BJ (cell line): ENCODE results near the gene BHLHE23. TPM values are rescaled to one million over a fixed set of nuclear protein-coding genes. Genes with fewer than 3 reads are reported as not detected.

ENCODE experiments used
- CTCF ChIA-PET: fragments of 350-600 bp; formaldehyde crosslinking; extraction: SDS; loops from one replicate; lab custom pipeline; 2021; ENCODE audit warnings: antibody characterized with exemption, inconsistent platforms; lab: Yijun Ruan, JAX
- POLR2A ChIA-PET: fragments of 300-600 bp; sonication (Branson Sonifier 250); formaldehyde crosslinking; extraction: SDS; loops from one replicate; lab custom pipeline; 2021; ENCODE audit warnings: antibody characterized with exemption; lab: Charles Lee
- DNase-seq: peaks from one replicate; pipeline ENCODE4 v3.0.0-alpha.2; 2011; ENCODE audit warnings: low read depth
- H3K27me3 ChIP-seq: 2 replicates; pipeline ENCODE4 v1.6.0; 2011; ENCODE audit warnings: low read length; ENCODE audit not compliant: control insufficient read depth, insufficient read depth
- H3K36me3 ChIP-seq: 2 replicates; pipeline ENCODE4 v1.5.1; 2011; ENCODE audit warnings: low read length; ENCODE audit not compliant: control insufficient read depth, insufficient read depth
- H3K4me3 ChIP-seq: 2 replicates; pipeline ENCODE4 v1.5.1; 2011; ENCODE audit warnings: low read depth, mild to moderate bottlenecking, control low read depth, low read length
- polyA plus RNA-seq: library from polyadenylated mRNA; depleted of rRNA; stranded (reverse); fragments of >200 nt; gene quantifications from 2 replicates; pipeline ENCODE4 v1.2.3, GENCODE V29; 2011
- TF ChIP-seq, protein P1 (sequence below): IDR thresholded peaks from 2 replicates; pipeline ENCODE4 v1.5.1; 2011; ENCODE audit warnings: low read depth, mild to moderate bottlenecking, control low read depth, inconsistent platforms, low read length, moderate library complexity; ENCODE audit not compliant: insufficient read depth

Gene BHLHE23
- polyA plus RNA-seq, 1 experiment: not detected

DNA sequence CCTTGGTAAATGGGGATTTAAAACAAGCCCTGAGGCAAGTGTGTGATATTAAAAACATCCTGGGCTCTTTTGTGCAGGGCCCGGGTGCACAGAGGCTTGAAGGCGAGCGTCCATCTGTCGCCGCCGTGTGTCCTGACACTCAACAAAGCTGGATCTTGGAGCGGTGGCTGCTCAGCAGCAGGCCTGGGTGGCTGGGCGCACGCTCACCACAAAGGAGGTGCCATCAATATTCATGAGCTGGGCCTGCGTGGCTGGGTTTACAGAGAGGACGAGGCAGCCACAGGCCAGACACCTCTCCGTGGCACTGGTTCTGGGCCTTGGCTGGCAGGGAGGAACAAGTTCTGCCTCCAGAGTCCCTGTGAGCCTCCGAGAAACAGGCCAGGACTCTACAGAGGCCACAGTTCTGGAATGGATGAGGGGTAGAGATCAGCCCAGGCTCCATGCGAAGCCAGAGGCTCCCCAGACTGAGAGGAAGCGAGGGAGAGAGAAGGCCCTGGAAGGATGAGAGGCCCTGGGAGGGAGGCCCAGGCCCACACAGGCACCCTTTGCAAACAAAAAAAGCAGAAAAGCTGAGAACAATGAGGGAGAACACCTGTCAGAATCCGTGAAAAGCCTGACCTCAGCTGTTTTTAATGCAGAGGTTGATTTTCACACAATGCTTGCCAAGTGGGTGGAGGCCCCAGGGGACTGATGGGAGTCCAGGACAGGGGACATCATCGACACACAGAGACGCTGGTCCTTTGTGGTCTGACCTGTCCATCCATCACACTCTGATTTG, 21.9 kb downstream of the BHLHE23 start:
- peaks cover 27% of the 10 kb centered on the region for H3K27me3 ChIP-seq
- H3K4me3 ChIP-seq: no peak overlapping the region
- DNase-seq: no peak
- CTCF ChIA-PET: interaction anchor here (1.2 kb wide), 1 partner anchor 12 kb away, joined by 3 read pairs; no protein-coding TSS in a partner anchor
- POLR2A ChIA-PET: no interaction called here
- TF ChIP-seq, protein P1, sequence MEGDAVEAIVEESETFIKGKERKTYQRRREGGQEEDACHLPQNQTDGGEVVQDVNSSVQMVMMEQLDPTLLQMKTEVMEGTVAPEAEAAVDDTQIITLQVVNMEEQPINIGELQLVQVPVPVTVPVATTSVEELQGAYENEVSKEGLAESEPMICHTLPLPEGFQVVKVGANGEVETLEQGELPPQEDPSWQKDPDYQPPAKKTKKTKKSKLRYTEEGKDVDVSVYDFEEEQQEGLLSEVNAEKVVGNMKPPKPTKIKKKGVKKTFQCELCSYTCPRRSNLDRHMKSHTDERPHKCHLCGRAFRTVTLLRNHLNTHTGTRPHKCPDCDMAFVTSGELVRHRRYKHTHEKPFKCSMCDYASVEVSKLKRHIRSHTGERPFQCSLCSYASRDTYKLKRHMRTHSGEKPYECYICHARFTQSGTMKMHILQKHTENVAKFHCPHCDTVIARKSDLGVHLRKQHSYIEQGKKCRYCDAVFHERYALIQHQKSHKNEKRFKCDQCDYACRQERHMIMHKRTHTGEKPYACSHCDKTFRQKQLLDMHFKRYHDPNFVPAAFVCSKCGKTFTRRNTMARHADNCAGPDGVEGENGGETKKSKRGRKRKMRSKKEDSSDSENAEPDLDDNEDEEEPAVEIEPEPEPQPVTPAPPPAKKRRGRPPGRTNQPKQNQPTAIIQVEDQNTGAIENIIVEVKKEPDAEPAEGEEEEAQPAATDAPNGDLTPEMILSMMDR: no peak
- H3K36me3 ChIP-seq: no peaks in the 10 kb centered on the region

DNA sequence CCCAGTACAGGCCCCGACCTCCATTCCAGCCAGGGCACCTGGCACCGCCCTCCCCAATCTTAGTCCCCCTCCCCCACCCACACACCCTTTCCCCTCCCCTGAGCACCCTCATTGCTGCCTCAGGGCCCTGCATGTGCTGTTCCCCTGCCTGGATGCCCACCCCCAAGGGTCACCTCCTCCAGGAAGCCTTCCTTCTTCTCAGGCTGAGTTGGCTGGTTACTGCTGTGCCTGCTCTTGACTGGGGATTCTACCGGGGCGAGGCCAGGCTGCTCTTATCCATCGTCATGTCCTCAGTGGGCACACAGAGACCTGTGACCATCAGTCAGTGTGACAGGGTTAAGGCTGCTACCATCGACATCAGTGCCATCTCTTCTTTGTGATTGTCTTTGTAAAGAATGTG, 23.6 kb downstream of the BHLHE23 start:
- no peak overlapping the region for H3K4me3 ChIP-seq
- ChIA-PET CTCF (interaction anchor here (2.9 kb wide), 1 partner anchor 11 kb away, joined by 17 read pairs; no protein-coding TSS in a partner anchor), POLR2A (no interaction called here)
- peaks cover 37% of the 10 kb centered on the region for H3K27me3 ChIP-seq
- TF ChIP-seq, protein P1: no peak
- H3K36me3 ChIP-seq: no peaks in the 10 kb centered on the region
- no peak for DNase-seq

DNA sequence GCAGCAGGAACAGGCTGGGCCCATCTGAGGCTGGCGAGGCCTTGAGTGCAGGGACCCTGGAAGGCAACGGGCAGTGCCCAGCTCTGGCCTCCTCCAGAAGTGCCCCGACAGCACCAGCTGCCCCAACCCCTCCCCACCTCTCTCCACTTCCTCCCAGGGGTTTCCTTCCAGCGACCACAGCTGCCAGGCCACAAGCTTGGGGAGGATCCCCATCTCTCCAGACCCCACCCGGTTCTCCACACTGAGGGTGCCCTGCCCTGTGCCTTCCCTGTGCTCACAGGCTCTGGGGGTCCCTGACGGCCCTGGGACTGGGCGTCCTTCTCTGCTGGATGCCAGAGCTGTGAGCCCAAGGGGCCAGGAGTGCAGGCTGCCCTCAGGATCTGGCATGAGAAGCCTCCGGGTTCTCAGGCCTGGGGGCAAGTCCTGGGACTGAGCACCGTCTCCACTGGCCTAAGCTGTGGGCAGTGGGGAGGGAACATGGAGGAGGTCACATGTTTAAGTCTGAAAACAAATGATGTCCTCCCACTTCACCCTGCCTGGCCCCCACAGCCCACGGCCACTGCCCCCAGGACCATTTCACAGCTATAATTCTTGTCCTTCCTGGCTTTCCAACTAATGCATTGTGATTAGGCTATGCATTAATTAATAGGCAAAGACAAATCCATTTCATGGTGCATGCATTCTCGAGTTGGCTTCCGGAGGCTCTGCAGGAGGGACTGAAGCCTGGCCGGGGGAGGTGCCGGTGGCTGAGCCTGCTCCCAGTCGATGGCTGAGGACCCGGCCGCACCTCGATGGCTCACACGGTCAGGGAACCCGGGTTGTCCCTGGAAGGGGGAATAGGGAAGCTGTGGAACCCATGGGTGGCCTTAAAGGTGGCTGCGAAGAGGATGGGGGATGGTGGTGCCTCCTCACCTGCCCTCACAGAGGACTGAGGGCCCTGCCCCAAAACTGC, 24.4 kb downstream of the BHLHE23 start:
- DNase-seq: no peak
- H3K36me3 ChIP-seq: no peaks in the 10 kb centered on the region
- ChIA-PET CTCF (interaction anchor here (2.9 kb wide), 1 partner anchor 10 kb away, joined by 17 read pairs; no protein-coding TSS in a partner anchor), POLR2A (no interaction called here)
- H3K4me3 ChIP-seq: no peak overlapping the region
- TF ChIP-seq, protein P1: no peak
- peaks cover 37% of the 10 kb centered on the region for H3K27me3 ChIP-seq

DNA sequence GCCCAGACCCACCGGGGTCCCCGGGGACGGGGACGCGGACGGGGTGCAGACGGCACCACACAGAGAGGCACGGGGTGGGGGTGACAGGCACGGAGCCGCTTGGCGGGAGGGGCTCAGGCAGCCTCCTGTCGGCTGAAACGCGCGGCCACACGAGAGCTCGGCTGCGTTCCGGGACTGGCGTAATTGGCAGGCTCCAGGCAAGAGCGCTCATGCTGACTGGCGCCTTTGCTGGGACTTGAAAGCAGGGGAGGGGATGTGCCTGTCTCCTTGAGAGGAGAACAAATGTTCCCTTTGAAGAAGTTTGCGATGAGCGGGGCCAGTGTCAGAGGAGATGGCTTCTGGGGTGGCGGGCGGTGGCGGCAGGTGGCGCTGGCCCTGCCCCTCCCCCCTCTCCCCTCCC, 25.8 kb downstream of the BHLHE23 start:
- TF ChIP-seq, protein P1: 0 out of 2 replicates have a peak, but pooled peaks have one; percentile 7
- no peak for DNase-seq
- H3K4me3 ChIP-seq: no peak overlapping the region
- ChIA-PET POLR2A (no interaction called here), CTCF (interaction anchor here (2.9 kb wide), 1 partner anchor 8 kb away, joined by 17 read pairs; no protein-coding TSS in a partner anchor)
- peaks cover 35% of the 10 kb centered on the region for H3K27me3 ChIP-seq
- no peaks in the 10 kb centered on the region for H3K36me3 ChIP-seq
